ENCODE data around the gene PLOD2. TPM values are rescaled to one million over a fixed set of nuclear protein-coding genes. Genes with fewer than 3 reads are reported as not detected.

PLOD2 gene
- total RNA-seq, 1 experiment from 2014 or later, result 158 TPM

DNA sequence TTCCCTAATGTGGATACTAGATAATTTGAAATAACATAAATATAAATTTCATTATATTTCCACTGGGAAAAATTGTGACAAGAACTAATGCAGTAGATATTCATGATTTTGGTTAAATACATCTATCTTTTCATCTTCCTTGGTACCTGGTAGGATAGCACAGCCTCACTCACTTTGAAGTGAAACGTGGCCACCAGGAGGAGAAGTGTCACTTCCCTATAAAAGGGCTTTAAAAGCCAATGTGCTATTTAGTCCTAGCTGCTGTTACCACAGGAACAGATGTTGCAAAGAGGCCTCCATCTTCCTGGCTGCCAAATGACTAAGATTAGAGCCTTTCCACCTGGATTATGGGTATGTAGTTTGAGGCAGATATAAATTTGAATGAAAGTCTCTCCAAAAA lies 140.0 kb downstream of the PLOD2 start:
- Histone ChIP-seq H3K4me1 (ENCODE audit: control insufficient read depth, insufficient read depth, low read length) (no peaks in the 10 kb centered on the region), H3K9me3 (ENCODE audit: control insufficient read depth, insufficient read depth, low read depth, low read length) (no peaks in the 10 kb centered on the region), H3K4me3 (ENCODE audit: low read depth in 2 of 2, low read length in 2 of 2) (no peak overlapping the region), H3K36me3 (ENCODE audit: control insufficient read depth, insufficient read depth, low read length) (no peaks in the 10 kb centered on the region), H3K27ac (ENCODE audit: low read length) (no peak overlapping the region), H3K27me3 (ENCODE audit: control insufficient read depth, insufficient read depth, low read length) (no peaks in the 10 kb centered on the region)
- no peak for DNase-seq (ENCODE audit: low read depth, low spot score)
- ChIA-PET POLR2A (no interaction called here), CTCF (no interaction called here)
- intact Hi-C loops (cut with micrococcal nuclease; ENCODE audit: unreplicated experiment) (loop anchor here (10.0 kb wide), 1 partner anchor 246 kb away; no protein-coding TSS in a partner anchor), in situ Hi-C loops (cut with HindIII; ENCODE audit: low pct_unique_long_range_greater_than_20kb, low sequenced_read_pairs) (no loop called here)
- ATAC-seq, result no peak
- TF ChIP-seq, protein P1, sequence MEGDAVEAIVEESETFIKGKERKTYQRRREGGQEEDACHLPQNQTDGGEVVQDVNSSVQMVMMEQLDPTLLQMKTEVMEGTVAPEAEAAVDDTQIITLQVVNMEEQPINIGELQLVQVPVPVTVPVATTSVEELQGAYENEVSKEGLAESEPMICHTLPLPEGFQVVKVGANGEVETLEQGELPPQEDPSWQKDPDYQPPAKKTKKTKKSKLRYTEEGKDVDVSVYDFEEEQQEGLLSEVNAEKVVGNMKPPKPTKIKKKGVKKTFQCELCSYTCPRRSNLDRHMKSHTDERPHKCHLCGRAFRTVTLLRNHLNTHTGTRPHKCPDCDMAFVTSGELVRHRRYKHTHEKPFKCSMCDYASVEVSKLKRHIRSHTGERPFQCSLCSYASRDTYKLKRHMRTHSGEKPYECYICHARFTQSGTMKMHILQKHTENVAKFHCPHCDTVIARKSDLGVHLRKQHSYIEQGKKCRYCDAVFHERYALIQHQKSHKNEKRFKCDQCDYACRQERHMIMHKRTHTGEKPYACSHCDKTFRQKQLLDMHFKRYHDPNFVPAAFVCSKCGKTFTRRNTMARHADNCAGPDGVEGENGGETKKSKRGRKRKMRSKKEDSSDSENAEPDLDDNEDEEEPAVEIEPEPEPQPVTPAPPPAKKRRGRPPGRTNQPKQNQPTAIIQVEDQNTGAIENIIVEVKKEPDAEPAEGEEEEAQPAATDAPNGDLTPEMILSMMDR (IDR thresholded peaks at IDR 0.05), result peak; percentile 15; the same call in 1 of the 2 replicates
- TF ChIP-seq TCF7L2 (IDR thresholded peaks at IDR 0.05; ENCODE audit: low read depth, low read length) (no peak), SIN3A (IDR thresholded peaks at IDR 0.05; ENCODE audit: borderline replicate concordance, insufficient read depth, low read depth, low read length) (no peak), POLR2AphosphoS5 (IDR thresholded peaks at IDR 0.05; ENCODE audit: low read depth, low read length) (no peak)
- TF ChIP-seq, protein P2, sequence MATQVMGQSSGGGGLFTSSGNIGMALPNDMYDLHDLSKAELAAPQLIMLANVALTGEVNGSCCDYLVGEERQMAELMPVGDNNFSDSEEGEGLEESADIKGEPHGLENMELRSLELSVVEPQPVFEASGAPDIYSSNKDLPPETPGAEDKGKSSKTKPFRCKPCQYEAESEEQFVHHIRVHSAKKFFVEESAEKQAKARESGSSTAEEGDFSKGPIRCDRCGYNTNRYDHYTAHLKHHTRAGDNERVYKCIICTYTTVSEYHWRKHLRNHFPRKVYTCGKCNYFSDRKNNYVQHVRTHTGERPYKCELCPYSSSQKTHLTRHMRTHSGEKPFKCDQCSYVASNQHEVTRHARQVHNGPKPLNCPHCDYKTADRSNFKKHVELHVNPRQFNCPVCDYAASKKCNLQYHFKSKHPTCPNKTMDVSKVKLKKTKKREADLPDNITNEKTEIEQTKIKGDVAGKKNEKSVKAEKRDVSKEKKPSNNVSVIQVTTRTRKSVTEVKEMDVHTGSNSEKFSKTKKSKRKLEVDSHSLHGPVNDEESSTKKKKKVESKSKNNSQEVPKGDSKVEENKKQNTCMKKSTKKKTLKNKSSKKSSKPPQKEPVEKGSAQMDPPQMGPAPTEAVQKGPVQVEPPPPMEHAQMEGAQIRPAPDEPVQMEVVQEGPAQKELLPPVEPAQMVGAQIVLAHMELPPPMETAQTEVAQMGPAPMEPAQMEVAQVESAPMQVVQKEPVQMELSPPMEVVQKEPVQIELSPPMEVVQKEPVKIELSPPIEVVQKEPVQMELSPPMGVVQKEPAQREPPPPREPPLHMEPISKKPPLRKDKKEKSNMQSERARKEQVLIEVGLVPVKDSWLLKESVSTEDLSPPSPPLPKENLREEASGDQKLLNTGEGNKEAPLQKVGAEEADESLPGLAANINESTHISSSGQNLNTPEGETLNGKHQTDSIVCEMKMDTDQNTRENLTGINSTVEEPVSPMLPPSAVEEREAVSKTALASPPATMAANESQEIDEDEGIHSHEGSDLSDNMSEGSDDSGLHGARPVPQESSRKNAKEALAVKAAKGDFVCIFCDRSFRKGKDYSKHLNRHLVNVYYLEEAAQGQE (IDR thresholded peaks at IDR 0.05; ENCODE audit: insufficient read depth in 1 of 2, low read depth in 2 of 2, low read length in 1 of 2), result no peak
- BruUV-seq (replicated peaks), result no TSS peak

DNA sequence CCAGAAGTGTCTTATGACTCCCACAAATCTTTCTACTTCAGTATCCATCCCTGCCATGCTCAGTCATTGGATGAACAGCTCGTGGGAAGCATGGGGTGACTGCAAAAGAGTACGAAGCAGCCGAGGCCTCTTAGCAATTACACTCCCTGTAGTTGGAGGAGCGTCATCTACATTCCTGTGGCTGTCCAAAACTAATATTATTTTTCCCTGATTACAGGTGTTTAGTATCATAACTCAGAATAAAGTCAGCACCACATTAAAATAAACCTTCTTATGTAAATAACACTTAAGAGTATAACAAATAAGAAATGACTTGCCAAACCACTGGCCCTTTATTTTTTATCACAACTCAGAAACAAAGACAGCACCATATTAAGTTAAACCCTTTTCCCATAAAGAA lies 141.5 kb downstream of the PLOD2 start:
- in situ Hi-C loops (cut with HindIII; ENCODE audit: low pct_unique_long_range_greater_than_20kb, low sequenced_read_pairs), result no loop called here

More for the DNA sequence above, 141.5 kb downstream of the PLOD2 start:
- no peak overlapping the region for H3K4me3 ChIP-seq (ENCODE audit: low read depth in 2 of 2, low read length in 2 of 2)
- H3K27me3 ChIP-seq (ENCODE audit: control insufficient read depth, insufficient read depth, low read length), result no peaks in the 10 kb centered on the region
- no peaks in the 10 kb centered on the region for H3K36me3 ChIP-seq (ENCODE audit: control insufficient read depth, insufficient read depth, low read length)
- intact Hi-C loops (cut with micrococcal nuclease; ENCODE audit: unreplicated experiment), result no loop called here
- no peak for TF ChIP-seq TCF7L2 (IDR thresholded peaks at IDR 0.05; ENCODE audit: low read depth, low read length)
- no peak for TF ChIP-seq SIN3A (IDR thresholded peaks at IDR 0.05; ENCODE audit: borderline replicate concordance, insufficient read depth, low read depth, low read length)
- TF ChIP-seq, protein P1 (IDR thresholded peaks at IDR 0.05), result no peak
- TF ChIP-seq, protein P2 (IDR thresholded peaks at IDR 0.05; ENCODE audit: insufficient read depth in 1 of 2, low read depth in 2 of 2, low read length in 1 of 2), result no peak
- TF ChIP-seq POLR2AphosphoS5 (IDR thresholded peaks at IDR 0.05; ENCODE audit: low read depth, low read length), result no peak
- no peaks in the 10 kb centered on the region for H3K9me3 ChIP-seq (ENCODE audit: control insufficient read depth, insufficient read depth, low read depth, low read length)
- DNase-seq (ENCODE audit: low read depth, low spot score) (no peak), ATAC-seq (no peak)
- BruUV-seq (replicated peaks), result no TSS peak
- POLR2A ChIA-PET, result no interaction called here
- no peaks in the 10 kb centered on the region for H3K4me1 ChIP-seq (ENCODE audit: control insufficient read depth, insufficient read depth, low read length)
- no peak overlapping the region for H3K27ac ChIP-seq (ENCODE audit: low read length)
- CTCF ChIA-PET, result interaction anchor here (0.5 kb wide), 1 partner anchor 364 kb away, joined by 4 read pairs; no protein-coding TSS in a partner anchor

Measured in Panc1 (cell line).